ENCODE results near the gene PRDM16.

DNA sequence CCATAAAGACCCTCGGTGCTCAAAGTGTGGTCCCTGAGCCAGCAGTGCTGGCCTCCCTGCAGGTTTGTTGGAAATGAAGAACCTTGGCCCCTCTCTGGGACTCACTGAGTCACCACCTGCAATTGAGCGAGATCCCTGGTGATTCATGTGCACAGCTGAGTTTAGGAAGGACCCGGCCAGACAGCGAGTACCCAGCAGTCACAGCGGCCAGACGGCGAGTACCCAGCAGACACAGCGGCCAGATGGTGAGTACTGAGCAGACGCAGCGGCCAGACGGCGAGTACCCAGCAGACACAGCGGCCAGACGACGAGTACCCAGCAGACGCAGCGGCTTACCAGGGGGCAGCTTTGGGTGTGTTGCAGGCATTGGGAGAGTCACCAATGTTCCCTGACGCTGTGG, 123.8 kb downstream of the PRDM16 start:
- TF ChIP-seq, protein P1, sequence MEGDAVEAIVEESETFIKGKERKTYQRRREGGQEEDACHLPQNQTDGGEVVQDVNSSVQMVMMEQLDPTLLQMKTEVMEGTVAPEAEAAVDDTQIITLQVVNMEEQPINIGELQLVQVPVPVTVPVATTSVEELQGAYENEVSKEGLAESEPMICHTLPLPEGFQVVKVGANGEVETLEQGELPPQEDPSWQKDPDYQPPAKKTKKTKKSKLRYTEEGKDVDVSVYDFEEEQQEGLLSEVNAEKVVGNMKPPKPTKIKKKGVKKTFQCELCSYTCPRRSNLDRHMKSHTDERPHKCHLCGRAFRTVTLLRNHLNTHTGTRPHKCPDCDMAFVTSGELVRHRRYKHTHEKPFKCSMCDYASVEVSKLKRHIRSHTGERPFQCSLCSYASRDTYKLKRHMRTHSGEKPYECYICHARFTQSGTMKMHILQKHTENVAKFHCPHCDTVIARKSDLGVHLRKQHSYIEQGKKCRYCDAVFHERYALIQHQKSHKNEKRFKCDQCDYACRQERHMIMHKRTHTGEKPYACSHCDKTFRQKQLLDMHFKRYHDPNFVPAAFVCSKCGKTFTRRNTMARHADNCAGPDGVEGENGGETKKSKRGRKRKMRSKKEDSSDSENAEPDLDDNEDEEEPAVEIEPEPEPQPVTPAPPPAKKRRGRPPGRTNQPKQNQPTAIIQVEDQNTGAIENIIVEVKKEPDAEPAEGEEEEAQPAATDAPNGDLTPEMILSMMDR (IDR thresholded peaks at IDR 0.05): no peak
- TF ChIP-seq EP300 (IDR thresholded peaks at IDR 0.05): no peak
